GM12864 (cell line): ENCODE results near the gene DSCAM.

Experiments used
- DNase-seq: peaks from one replicate; pipeline ENCODE4 v3.0.0-alpha.2; 2011; ENCODE audit warnings: low read depth
- H3K4me3 ChIP-seq: 2 replicates; pipeline ENCODE4 v1.5.1; 2011; ENCODE audit warnings: mild to moderate bottlenecking, low read depth, low read length, control low read depth
- CTCF ChIP-seq: IDR thresholded peaks from 2 replicates; pipeline ENCODE4 v1.5.1; 2011; ENCODE audit warnings: low read depth, mild to moderate bottlenecking, moderate library complexity, low read length, control low read depth, inconsistent platforms; ENCODE audit errors: missing control alignments

DSCAM gene

GRCh38 chr21:40658311-40658710 lies 188.6 kb downstream of the DSCAM start:
- no peak for TF ChIP-seq CTCF
- H3K4me3 ChIP-seq, result no peak overlapping the region
- no peak for DNase-seq

GRCh38 chr21:40652436-40652835 lies 194.5 kb downstream of the DSCAM start:
- no peak for DNase-seq
- TF ChIP-seq CTCF, result no peak
- no peak overlapping the region for H3K4me3 ChIP-seq

GRCh38 chr21:40647706-40648105 lies 199.3 kb downstream of the DSCAM start:
- no peak for DNase-seq
- no peak for TF ChIP-seq CTCF
- no peak overlapping the region for H3K4me3 ChIP-seq

GRCh38 chr21:40646651-40647050 lies 200.3 kb downstream of the DSCAM start:
- no peak for TF ChIP-seq CTCF
- no peak for DNase-seq
- no peak overlapping the region for H3K4me3 ChIP-seq

- H3K4me3 ChIP-seq, result no peak overlapping the region
- DNase-seq, result no peak
- TF ChIP-seq CTCF, result no peak
Measured at GRCh38 chr21:40641042-40641441, 205.9 kb downstream of the DSCAM start.

GRCh38 chr21:40640266-40640789 lies 206.6 kb downstream of the DSCAM start:
- DNase-seq, result no peak
- no peak overlapping the region for H3K4me3 ChIP-seq
- TF ChIP-seq CTCF, result no peak

GRCh38 chr21:40639616-40640194 lies 207.3 kb downstream of the DSCAM start:
- no peak for DNase-seq
- no peak for TF ChIP-seq CTCF

More at GRCh38 chr21:40639616-40640194, 207.3 kb downstream of the DSCAM start:
- H3K4me3 ChIP-seq, result no peak overlapping the region
